GM23338 (cell line): ENCODE data around the gene GH1.
"Not testable (repeated sequence)": the region's sequence is repeated elsewhere in the genome, so short reads cannot be mapped to it uniquely, and the experiment has no call there.

Experiments
- CREB1 ChIP-seq: fragments of 250-450 bp; sonication (Bioruptor Pico); IDR thresholded peaks from 2 replicates; pipeline ENCODE4 v1.5.0; 2020; ENCODE audit warnings: low read depth, mild to moderate bottlenecking, moderate library complexity
- CTCF ChIP-seq, 2 experiments: fragments of 200-600 bp in 1 of 2; sonication (generic) in 1 of 2; conservative IDR thresholded peaks; 2 replicates each; pipeline versions ENCODE4 v1.5.1 to v1.6.1; 2016 to 2017; ENCODE audit warnings: antibody characterized with exemption in 2 of 2, low read depth in 2 of 2, mild to moderate bottlenecking in 2 of 2, moderate library complexity in 1 of 2
- EZH2 ChIP-seq: fragments of 200-600 bp; sonication (generic); IDR thresholded peaks from one replicate; pipeline ENCODE4 v1.8.0; 2017; ENCODE audit warnings: antibody characterized with exemption, mild to moderate bottlenecking, low read depth; ENCODE audit not compliant: unreplicated experiment
- EZH2phosphoT487 ChIP-seq: fragments of 200-600 bp; sonication (generic); IDR thresholded peaks from one replicate; pipeline ENCODE4 v1.8.1; 2018; ENCODE audit warnings: antibody characterized with exemption; ENCODE audit not compliant: unreplicated experiment
- JUNB ChIP-seq: IDR thresholded peaks from one replicate; pipeline ENCODE4 v1.6.1; 2016; ENCODE audit warnings: antibody characterized with exemption; ENCODE audit not compliant: unreplicated experiment
- NANOG ChIP-seq: IDR thresholded peaks from 2 replicates; pipeline ENCODE4 v1.6.1; 2016; ENCODE audit warnings: antibody characterized with exemption, borderline replicate concordance
- POLR2AphosphoS5 ChIP-seq: IDR thresholded peaks from 2 replicates; pipeline ENCODE4 v1.6.1; 2016; ENCODE audit warnings: antibody characterized with exemption, low read depth
- STAT1 ChIP-seq: IDR thresholded peaks from one replicate; pipeline ENCODE4 v1.6.1; 2016; ENCODE audit warnings: antibody characterized with exemption; ENCODE audit not compliant: unreplicated experiment
- ZNF114 ChIP-seq: fragments of 250-450 bp; sonication (Bioruptor Pico); IDR thresholded peaks from 2 replicates; pipeline ENCODE4 v1.5.0; 2020; ENCODE audit warnings: mild to moderate bottlenecking, moderate library complexity
- ZNF462 ChIP-seq: fragments of 250-450 bp; sonication (Bioruptor Pico); IDR thresholded peaks from 2 replicates; pipeline ENCODE4 v1.5.0; 2020; ENCODE audit warnings: mild to moderate bottlenecking, moderate library complexity
- TF ChIP-seq, protein P1 (sequence below): IDR thresholded peaks from one replicate; pipeline ENCODE4 v1.6.1; 2018; ENCODE audit warnings: antibody characterized with exemption; ENCODE audit not compliant: unreplicated experiment

DNA sequence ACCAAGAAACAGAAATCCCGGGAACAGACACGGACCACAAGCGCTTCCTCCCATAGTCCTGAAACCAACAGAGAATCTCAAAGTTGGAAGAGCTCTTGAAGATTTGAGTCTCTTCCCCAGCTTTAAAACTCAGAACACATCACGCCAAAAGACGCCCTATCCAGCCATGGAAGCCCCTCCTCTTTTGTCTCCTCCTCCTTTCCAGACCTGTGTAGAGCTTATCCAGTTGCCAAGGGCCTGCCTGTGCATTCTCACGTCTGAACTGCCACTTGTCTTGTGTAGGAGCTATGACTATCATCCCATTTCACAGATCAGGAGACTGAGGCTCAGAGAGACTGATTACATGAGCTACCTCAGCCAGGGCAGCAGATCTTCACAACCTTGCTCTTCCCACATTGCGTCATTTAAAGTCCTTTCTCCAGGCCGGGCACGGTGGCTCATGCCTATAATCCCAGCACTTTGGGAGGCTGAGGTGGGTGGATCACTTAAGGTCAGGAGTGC, 36.0 kb downstream of the GH1 start:
- not testable (repeated sequence) for TF ChIP-seq CTCF (conservative IDR thresholded peaks at IDR 0.05; ENCODE audit: low read depth in 2 of 2); EZH2; POLR2AphosphoS5; EZH2phosphoT487; CREB1 (CRISPR knock-in tag); ZNF462 (CRISPR knock-in tag); JUNB; STAT1; ZNF114 (CRISPR knock-in tag); NANOG
- TF ChIP-seq, protein P1, sequence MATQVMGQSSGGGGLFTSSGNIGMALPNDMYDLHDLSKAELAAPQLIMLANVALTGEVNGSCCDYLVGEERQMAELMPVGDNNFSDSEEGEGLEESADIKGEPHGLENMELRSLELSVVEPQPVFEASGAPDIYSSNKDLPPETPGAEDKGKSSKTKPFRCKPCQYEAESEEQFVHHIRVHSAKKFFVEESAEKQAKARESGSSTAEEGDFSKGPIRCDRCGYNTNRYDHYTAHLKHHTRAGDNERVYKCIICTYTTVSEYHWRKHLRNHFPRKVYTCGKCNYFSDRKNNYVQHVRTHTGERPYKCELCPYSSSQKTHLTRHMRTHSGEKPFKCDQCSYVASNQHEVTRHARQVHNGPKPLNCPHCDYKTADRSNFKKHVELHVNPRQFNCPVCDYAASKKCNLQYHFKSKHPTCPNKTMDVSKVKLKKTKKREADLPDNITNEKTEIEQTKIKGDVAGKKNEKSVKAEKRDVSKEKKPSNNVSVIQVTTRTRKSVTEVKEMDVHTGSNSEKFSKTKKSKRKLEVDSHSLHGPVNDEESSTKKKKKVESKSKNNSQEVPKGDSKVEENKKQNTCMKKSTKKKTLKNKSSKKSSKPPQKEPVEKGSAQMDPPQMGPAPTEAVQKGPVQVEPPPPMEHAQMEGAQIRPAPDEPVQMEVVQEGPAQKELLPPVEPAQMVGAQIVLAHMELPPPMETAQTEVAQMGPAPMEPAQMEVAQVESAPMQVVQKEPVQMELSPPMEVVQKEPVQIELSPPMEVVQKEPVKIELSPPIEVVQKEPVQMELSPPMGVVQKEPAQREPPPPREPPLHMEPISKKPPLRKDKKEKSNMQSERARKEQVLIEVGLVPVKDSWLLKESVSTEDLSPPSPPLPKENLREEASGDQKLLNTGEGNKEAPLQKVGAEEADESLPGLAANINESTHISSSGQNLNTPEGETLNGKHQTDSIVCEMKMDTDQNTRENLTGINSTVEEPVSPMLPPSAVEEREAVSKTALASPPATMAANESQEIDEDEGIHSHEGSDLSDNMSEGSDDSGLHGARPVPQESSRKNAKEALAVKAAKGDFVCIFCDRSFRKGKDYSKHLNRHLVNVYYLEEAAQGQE = not testable (repeated sequence)
